ENCODE measurements around the gene DRC3.
"Not testable (repeated sequence)": the region's sequence is repeated elsewhere in the genome, so short reads cannot be mapped to it uniquely, and the experiment has no call there.

The DRC3 gene

GRCh38 chr17:17941015-17941414, 31.6 kb upstream of the DRC3 start:
- no peak for DNase-seq

GRCh38 chr17:17942846-17943245, 29.8 kb upstream of the DRC3 start:
- DNase-seq: no peak

GRCh38 chr17:17943281-17943984, 29.2 kb upstream of the DRC3 start:
- no peak for DNase-seq

DNA sequence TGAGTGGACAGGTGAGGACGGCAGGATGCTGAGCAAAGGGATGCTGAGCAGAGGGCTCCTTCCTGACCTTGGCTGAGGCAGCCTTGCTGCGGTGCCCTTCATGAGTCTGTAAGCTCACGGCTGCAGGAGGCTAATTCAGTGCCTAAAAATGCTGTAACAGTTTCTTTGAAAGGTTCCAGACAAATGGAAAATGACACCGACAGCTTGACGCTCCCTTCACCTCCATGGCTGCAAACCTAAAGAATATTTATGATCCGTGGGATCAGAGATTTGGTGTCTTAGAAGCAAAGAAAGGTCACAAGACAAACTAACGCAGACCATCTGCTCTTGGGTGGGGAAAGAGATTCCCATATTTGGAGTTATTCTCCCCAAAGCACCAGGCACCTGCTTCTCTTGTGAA, 28.4 kb upstream of the DRC3 start:
- DNase-seq: no peak

GRCh38 chr17:17944743-17945142, 27.9 kb upstream of the DRC3 start:
- DNase-seq: no peak

GRCh38 chr17:17946093-17946492, 26.6 kb upstream of the DRC3 start:
- DNase-seq: no peak

DNA sequence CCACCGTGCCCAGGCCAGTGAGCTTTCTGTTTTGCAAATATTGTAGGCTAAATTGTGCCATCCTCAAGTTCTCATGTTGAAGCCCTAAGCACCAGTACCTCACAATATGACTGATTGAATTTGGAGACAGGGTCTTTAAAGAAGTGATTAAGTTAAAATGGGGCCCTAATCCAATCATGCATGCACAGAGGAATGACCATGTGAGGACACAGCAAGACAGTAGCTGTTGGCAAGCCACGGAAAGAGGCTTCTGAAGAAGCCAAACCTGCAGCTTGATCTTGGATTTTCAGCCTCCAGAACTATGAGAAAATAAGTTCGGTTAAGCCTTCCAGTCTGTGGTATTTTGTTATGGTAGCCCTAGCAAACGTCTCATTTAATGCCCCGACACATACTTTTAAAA, 25.4 kb upstream of the DRC3 start:
- no peak for DNase-seq

DNA sequence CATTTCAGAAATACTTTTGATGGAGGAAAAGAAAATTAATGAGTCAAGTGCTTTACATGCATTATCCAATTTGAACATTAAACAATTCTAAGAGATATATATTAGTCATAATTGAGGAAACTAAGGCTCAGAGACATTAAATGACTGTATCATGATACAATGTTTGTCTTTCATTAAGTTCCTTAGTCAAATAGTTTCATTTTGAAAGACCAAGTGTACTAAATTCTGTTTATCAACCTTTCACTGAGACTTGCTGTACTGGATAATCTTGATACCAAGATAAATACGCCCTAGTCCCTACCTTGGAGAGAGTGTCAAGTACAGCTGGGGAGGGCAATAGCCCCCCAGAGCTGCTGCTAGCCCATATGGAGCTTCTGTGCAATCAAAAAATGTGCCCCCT, 24.7 kb upstream of the DRC3 start:
- no peak for DNase-seq

- DNase-seq: no peak
Observed at GRCh38 chr17:17950347-17950746, 22.3 kb upstream of the DRC3 start.

DNA sequence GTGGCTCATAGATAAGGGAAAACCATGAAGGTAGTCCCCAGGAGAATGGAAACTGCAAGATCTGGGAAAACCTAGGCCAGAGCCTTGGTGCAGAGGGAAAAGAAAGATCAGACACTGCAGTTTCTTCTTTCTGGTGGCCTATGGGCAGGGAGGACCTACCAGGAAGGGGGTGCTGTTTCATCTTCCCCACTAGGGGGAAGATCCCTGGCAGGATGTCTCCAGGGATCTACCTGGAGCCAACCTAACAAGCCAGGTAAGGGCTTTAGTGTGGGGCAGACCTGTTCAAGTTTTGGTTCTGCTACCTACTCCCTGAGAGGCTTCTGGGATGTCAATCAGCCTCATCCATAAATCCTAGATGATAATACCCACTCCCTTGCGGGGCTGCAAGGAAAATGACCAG, 21.9 kb upstream of the DRC3 start:
- DNase-seq: no peak

DNA sequence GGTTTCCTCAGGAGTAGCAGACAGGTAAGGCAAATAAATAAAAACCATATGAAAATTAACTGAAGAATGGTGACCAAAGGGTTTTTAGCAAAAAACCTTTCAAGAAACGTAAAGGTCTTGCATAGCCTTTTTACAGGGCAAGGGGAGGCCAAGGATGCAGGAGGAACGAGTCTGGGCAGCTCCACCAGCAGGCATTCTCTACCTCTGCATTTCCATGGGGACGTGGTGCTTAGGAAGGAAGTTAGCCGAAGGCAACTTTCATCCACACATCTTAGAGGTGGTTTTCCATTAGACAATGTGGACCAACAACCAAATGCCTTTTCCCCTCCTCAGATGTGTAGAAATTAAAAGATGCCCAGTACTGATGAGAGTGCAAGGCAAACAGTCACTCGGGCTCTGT, 21.1 kb upstream of the DRC3 start:
- DNase-seq: no peak

GRCh38 chr17:17952691-17953090, 20.0 kb upstream of the DRC3 start:
- DNase-seq: no peak

GRCh38 chr17:17954079-17954478, 18.6 kb upstream of the DRC3 start:
- no peak for DNase-seq

DNA sequence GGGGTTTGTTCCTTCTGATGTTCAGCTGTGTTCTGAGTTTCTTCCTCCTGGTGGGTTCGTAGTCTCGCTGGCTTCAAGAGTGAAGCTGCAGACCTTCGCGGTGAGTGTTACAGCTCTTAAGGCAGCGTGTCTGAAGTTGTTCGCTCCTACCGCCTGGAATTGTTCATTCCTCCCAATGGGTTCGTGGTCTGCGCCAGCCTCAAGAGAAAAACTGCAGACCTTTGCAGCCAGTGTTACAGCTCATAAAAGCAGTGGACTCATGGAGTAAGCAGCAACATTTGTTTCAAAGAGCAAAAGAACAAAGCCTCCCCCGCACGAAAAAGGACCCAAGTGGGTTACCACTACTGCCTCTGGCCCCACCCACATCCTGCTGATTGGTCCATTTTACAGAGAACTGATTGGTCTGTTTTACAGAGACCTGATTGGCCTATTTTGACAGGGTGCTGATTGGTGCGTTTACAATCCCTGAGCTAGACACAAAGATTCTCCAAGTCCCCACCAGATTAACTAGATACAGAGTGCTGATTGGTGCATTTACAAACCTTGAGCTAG, 16.8 kb upstream of the DRC3 start:
- not testable (repeated sequence) for DNase-seq

- no peak for DNase-seq
Observed at GRCh38 chr17:17957584-17957916, 15.1 kb upstream of the DRC3 start.

- DNase-seq: no peak
Observed at GRCh38 chr17:17958982-17959381, 13.7 kb upstream of the DRC3 start.

GRCh38 chr17:17959520-17960361, 12.9 kb upstream of the DRC3 start:
- DNase-seq: no peak

- DNase-seq: no peak
Observed at GRCh38 chr17:17960500-17961030, 12.1 kb upstream of the DRC3 start.

DNA sequence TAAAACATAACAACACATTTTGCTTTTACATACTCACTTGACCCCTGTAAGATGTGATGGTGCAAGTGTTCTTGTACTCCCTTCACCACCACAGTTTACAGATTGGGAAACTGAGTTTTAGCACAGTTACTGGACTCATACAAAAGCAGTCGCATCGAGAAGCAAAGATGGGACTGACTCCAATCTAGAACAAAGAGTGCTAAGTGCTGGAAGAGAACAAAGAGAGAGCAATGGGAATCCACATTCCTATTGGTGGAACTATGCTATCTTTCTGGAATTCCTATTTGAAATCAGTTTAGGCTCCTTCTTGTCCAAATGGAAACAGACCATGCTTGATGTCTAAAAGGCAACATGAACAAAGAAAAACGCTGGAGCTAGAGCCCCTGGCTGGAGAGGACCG, 9.6 kb upstream of the DRC3 start:
- no peak for DNase-seq

DNA sequence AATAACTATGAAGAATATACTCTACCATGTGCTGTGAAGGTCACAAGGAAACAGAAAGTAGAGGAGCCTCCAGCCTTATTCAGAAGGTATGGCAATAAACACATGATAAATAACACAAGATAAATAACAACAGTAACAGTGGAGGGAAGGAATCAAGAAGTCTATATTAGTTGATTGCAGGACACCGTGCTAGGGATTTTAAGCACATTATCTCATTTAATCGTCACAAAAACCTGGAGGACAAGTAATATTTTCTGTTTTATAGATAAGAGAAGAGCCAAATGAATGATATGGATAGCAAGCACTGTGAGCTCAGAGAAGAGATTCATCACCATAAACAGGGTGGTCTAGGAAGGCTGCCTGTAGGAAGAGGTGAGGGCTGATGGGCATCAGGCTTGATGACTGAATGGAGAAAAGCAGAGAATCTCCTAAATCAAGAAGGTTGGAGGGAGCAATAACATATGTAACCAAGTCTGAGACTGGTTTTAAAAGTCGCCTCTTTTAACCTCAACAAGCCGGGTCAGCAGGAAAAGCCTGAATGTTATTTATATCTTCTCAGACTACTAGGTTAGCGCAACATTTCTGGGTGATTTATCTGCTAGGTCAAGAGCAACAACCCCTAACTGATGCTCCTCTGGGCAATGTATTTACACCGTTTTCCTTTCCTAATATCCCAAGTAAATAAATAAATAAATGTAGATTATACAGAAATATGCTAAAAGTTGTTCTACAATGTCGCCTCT, 8.8 kb upstream of the DRC3 start:
- no peak for DNase-seq

DNA sequence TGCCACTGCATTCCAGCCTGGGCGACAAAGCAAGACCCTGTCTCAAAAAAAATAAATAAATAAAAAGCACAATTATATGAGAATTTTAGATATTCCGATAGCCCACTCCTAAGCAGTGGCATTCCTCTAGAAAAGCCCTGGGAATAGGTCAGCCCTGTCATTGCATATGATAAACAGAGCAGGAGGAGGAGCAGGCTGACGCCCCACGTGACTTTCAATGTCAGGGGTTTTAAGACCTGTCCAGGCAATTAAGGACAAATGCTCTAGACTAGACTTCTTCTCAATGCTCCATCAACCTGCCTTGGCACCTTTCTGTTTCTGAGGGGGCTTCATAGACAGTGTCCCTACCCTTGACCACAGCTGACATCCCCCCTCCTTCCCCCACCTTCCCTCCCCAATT, 8.0 kb upstream of the DRC3 start:
- no peak for DNase-seq

DNA sequence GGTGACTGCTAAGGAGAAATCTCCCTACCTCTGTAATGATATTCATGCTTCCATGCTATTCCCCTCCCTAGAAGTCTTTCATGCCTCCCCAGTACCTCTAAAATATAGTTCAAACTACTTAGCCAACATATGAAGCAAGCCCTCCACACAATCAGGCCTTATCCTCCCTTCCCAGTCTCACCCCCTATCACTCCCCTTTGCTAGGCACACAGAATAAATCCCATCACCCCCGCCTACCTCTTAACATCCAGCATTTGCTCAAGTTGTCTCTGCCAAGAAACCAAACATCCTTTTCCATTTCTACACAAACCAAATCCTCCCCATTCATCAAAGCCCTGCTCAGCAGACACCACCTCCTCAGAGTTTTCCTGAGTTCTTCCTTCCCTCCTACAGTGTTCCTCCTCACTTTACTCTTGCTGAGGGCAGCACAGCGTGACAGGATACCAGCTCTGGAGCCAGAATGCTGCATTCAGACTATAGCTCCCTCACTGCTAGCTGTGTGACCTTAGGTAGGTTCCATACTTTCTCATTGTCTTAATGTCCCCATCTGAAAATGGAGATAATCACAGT, 7.4 kb upstream of the DRC3 start:
- DNase-seq: no peak

DNA sequence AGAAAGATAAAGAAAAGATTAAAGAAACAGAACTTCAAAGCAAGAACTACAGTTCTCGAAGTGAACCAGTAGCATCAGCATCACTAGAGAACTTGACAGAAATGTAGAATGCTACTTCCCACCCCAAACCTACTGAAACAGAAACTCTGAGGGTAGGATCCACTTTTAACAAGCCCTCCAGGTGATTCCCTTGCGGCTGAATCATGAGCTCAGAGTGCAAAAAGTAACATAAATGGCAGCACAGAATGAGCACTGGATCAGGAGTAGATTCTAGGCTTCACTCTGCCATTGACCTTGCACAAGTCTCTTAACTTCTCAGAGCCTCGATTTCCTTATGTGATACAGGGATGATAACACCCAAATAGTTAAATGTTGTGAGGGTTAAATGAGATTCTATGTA, 6.3 kb upstream of the DRC3 start:
- DNase-seq: no peak
